CD4-positive, alpha-beta T cell (primary cell): Measurements from ENCODE around the gene ZNF888. TPM values are rescaled to one million over a fixed set of nuclear protein-coding genes. Genes with fewer than 3 reads are reported as not detected.

Experiments
- ATAC-seq: fragments of 200-7000 bp; cut with Tn5 transposase; one replicate; pipeline ENCODE4 v1.10.0; 2022; ENCODE audit warnings: mild to moderate bottlenecking; ENCODE audit not compliant: poor library complexity
- CTCF ChIA-PET: fragments of 350-600 bp; sonication (Branson Sonifier 250); formaldehyde crosslinking; loops from one replicate; lab custom pipeline; 2021; ENCODE audit warnings: antibody characterized with exemption, inconsistent platforms; lab: Charles Lee
- POLR2A ChIA-PET: fragments of 350-600 bp; sonication (Branson Sonifier 250); formaldehyde crosslinking; loops from one replicate; lab custom pipeline; 2021; ENCODE audit warnings: antibody characterized with exemption, inconsistent platforms; lab: Charles Lee
- DNase-seq, 14 experiments: peaks; one replicate each; pipeline ENCODE4 v3.0.0-alpha.2; 2013 to 2020; ENCODE audit warnings: mixed read lengths in 2 of 14
- H3K27ac ChIP-seq, 2 donors: one replicate each; pipeline versions ENCODE4 v1.5.1 to v1.7.0; 2013; ENCODE audit warnings: low read length in 2 of 2, low read depth in 1 of 2, mild to moderate bottlenecking in 1 of 2
- H3K27me3 ChIP-seq, 2 experiments: 1 replicate in 1 of 2; 2 replicates in 1 of 2; pipeline versions ENCODE4 v1.6.1 to v1.7.0; 2013; ENCODE audit warnings: low read length in 2 of 2, control low read depth in 1 of 2, mild to moderate bottlenecking in 1 of 2, moderate library complexity in 1 of 2; ENCODE audit not compliant: insufficient read depth in 2 of 2, control insufficient read depth in 1 of 2
- H3K36me3 ChIP-seq: one replicate; pipeline ENCODE4 v1.6.1; 2013; ENCODE audit warnings: low read length, control low read depth; ENCODE audit not compliant: insufficient read depth
- H3K4me1 ChIP-seq: one replicate; pipeline ENCODE4 v1.6.1; 2013; ENCODE audit warnings: low read length, control low read depth; ENCODE audit not compliant: insufficient read depth
- H3K4me3 ChIP-seq: one replicate; pipeline ENCODE4 v1.5.1; 2013; ENCODE audit warnings: mild to moderate bottlenecking, low read length, moderate library complexity
- H3K9me3 ChIP-seq, 2 experiments: 1 replicate in 1 of 2; 2 replicates in 1 of 2; pipeline versions ENCODE4 v1.6.1 to v1.7.0; 2013; ENCODE audit warnings: low read length in 2 of 2, mild to moderate bottlenecking in 2 of 2, control low read depth in 1 of 2, moderate library complexity in 1 of 2; ENCODE audit not compliant: control insufficient read depth in 1 of 2, insufficient read depth in 1 of 2
- H3K27ac Mint-ChIP-seq: one replicate; pipeline ENCODE4 v1.8.0; 2020; ENCODE audit warnings: mixed read lengths
- H3K27me3 Mint-ChIP-seq: one replicate; pipeline ENCODE4 v1.8.0; 2021; ENCODE audit warnings: mixed read lengths
- H3K36me3 Mint-ChIP-seq: one replicate; pipeline ENCODE4 v1.8.0; 2021; ENCODE audit warnings: low read depth, mixed read lengths
- H3K4me1 Mint-ChIP-seq: one replicate; pipeline ENCODE4 v1.8.0; 2021; ENCODE audit warnings: low read depth, mixed read lengths
- H3K4me3 Mint-ChIP-seq: one replicate; pipeline ENCODE4 v1.8.0; 2020; ENCODE audit warnings: mild to moderate bottlenecking, mixed read lengths
- H3K9me3 Mint-ChIP-seq: one replicate; pipeline ENCODE4 v1.8.0; 2020; ENCODE audit warnings: mixed read lengths
- CTCF ChIP-seq: fragments of 200-600 bp; IDR thresholded peaks from one replicate; pipeline ENCODE4 v1.8.0; 2022; ENCODE audit warnings: antibody characterized with exemption, mild to moderate bottlenecking
- intact Hi-C, 2 experiments: fragments of 100-400 bp; cut with DNase I in 1 of 2; cut with micrococcal nuclease in 1 of 2; formaldehyde crosslinking; loops; one replicate each; pipeline versions ENCODE4 v1.15.1 to v1.9.0; 2023 to 2025; cut with DNase I, micrococcal nuclease
- total RNA-seq, 174 experiments: library from RNA in 2 of 174; stranded (reverse) in 2 of 174; gene quantifications; one replicate each; pipeline ENCODE4 v1.2.3 and lab custom pipeline; 2021 to 2026

ZNF888 gene
- total RNA-seq, 2 experiments from 2014 or later, result 2.5 to 3.0 TPM

GRCh38 chr19:52891336-52891735, 31.9 kb downstream of the ZNF888 start:
- no peaks in the 10 kb centered on the region for H3K27me3 Mint-ChIP-seq
- peaks cover 1% of the 10 kb centered on the region for H3K4me1 ChIP-seq
- no peak overlapping the region for H3K4me3 Mint-ChIP-seq
- intact Hi-C loops, result loop anchor here in 1 of 2 experiments (10.0 kb wide), 1 partner anchor 73 kb away; the partner anchor contains the start of gene ZNF816
- H3K27ac ChIP-seq, result no peak overlapping the region
- H3K27me3 ChIP-seq, result no peaks in the 10 kb centered on the region
- peaks cover 92% of the 10 kb centered on the region for H3K36me3 Mint-ChIP-seq
- ATAC-seq (no peak), DNase-seq (no peak)
- H3K36me3 ChIP-seq, result peaks cover 30% of the 10 kb centered on the region
- no peak overlapping the region for H3K4me3 ChIP-seq
- H3K4me1 Mint-ChIP-seq, result peaks cover 12% of the 10 kb centered on the region
- ChIA-PET POLR2A (no interaction called here), CTCF (no interaction called here)
- peaks cover 3% of the 10 kb centered on the region for H3K9me3 Mint-ChIP-seq
- no peak overlapping the region for H3K27ac Mint-ChIP-seq
- H3K9me3 ChIP-seq, result peaks cover under 1 to 29% of the 10 kb centered on the region in 2 experiments
- TF ChIP-seq CTCF, result no peak

- ChIA-PET POLR2A (no interaction called here), CTCF (no interaction called here)
- no peak for TF ChIP-seq CTCF
- DNase-seq (no peak), ATAC-seq (no peak)
- no peak overlapping the region for H3K27ac ChIP-seq
- H3K4me1 ChIP-seq, result no peaks in the 10 kb centered on the region
- Mint-ChIP-seq H3K27ac (no peak overlapping the region), H3K27me3 (no peaks in the 10 kb centered on the region), H3K36me3 (peaks cover 97% of the 10 kb centered on the region), H3K4me1 (peaks cover 10% of the 10 kb centered on the region), H3K4me3 (no peak overlapping the region), H3K9me3 (peaks cover 3% of the 10 kb centered on the region)
- no peaks in the 10 kb centered on the region for H3K27me3 ChIP-seq
- intact Hi-C loops, result loop anchor here in 1 of 2 experiments (10.0 kb wide), 1 partner anchor 75 kb away; the partner anchor contains the start of gene ZNF816
- peaks cover 34% of the 10 kb centered on the region for H3K36me3 ChIP-seq
- H3K9me3 ChIP-seq, result peaks cover 8 to 36% of the 10 kb centered on the region in 2 experiments
- H3K4me3 ChIP-seq, result no peak overlapping the region
These were observed 33.3 kb downstream of the ZNF888 start for GRCh38 chr19:52889931-52890330.

GRCh38 chr19:52889076-52889475, 34.2 kb downstream of the ZNF888 start:
- Histone ChIP-seq H3K27me3 (no peaks in the 10 kb centered on the region), H3K4me3 (no peak overlapping the region), H3K36me3 (peaks cover 42% of the 10 kb centered on the region), H3K27ac (no peak overlapping the region), H3K9me3 (peaks cover 16 to 42% of the 10 kb centered on the region in 2 experiments), H3K4me1 (no peaks in the 10 kb centered on the region)
- no peak overlapping the region for H3K27ac Mint-ChIP-seq
- intact Hi-C loops, result no loop called here
- peaks cover 7% of the 10 kb centered on the region for H3K4me1 Mint-ChIP-seq
- DNase-seq, result no peak
- ATAC-seq, result no peak
- H3K9me3 Mint-ChIP-seq, result peaks cover 3% of the 10 kb centered on the region
- TF ChIP-seq CTCF, result no peak
- H3K27me3 Mint-ChIP-seq, result no peaks in the 10 kb centered on the region
- no peak overlapping the region for H3K4me3 Mint-ChIP-seq
- H3K36me3 Mint-ChIP-seq, result peaks cover 97% of the 10 kb centered on the region
- CTCF ChIA-PET, result no interaction called here
- POLR2A ChIA-PET, result no interaction called here
